DOHH2 (cell line): ENCODE measurements around the gene TBC1D16.

Source experiments
- H3F3A ChIP-seq: fragments of 200-600 bp; sonication (generic), shearing (Covaris generic); 2 replicates; pipeline ENCODE4 v1.6.0; 2016; ENCODE audit warnings: antibody characterized with exemption, mild to moderate bottlenecking; ENCODE audit not compliant: control insufficient read depth, insufficient read depth
- H3K27ac ChIP-seq: fragments of 200-600 bp; sonication (generic); 2 replicates; pipeline ENCODE4 v1.5.1; 2014; ENCODE audit warnings: low read depth, mild to moderate bottlenecking, low read length, moderate library complexity
- H3K27me3 ChIP-seq: fragments of 200-600 bp; sonication (generic); 2 replicates; pipeline ENCODE4 v1.6.1; 2014; ENCODE audit warnings: mild to moderate bottlenecking, low read length, mixed read lengths; ENCODE audit not compliant: control insufficient read depth
- H3K36me3 ChIP-seq: fragments of 200-600 bp; sonication (generic); 2 replicates; pipeline ENCODE4 v1.6.1; 2014; ENCODE audit warnings: mild to moderate bottlenecking, low read length, moderate library complexity, mixed read lengths; ENCODE audit not compliant: control insufficient read depth
- H3K4me1 ChIP-seq: fragments of 200-600 bp; sonication (generic); 2 replicates; pipeline ENCODE4 v1.6.1; 2014; ENCODE audit warnings: mild to moderate bottlenecking, low read length, mixed read lengths; ENCODE audit not compliant: control insufficient read depth
- H3K4me2 ChIP-seq: fragments of 200-600 bp; sonication (generic); 2 replicates; pipeline ENCODE4 v1.6.0; 2014; ENCODE audit warnings: mild to moderate bottlenecking, low read length, moderate library complexity
- H3K4me3 ChIP-seq: fragments of 200-600 bp; sonication (generic); 2 replicates; pipeline ENCODE4 v1.5.1; 2014; ENCODE audit warnings: mild to moderate bottlenecking, low read length, mixed read lengths
- H3K79me2 ChIP-seq: fragments of 200-600 bp; sonication (generic); 2 replicates; pipeline ENCODE4 v1.6.1; 2014; ENCODE audit warnings: mild to moderate bottlenecking, low read length, mixed read lengths; ENCODE audit not compliant: control insufficient read depth
- H3K9me2 ChIP-seq: fragments of 200-600 bp; sonication (generic); replicated peaks from 2 replicates; pipeline ENCODE4 v1.6.1; 2014; ENCODE audit warnings: mild to moderate bottlenecking, low read length, mixed read lengths; ENCODE audit not compliant: control insufficient read depth
- H3K9me3 ChIP-seq: fragments of 200-600 bp; sonication (generic); 2 replicates; pipeline ENCODE4 v1.6.1; 2014; ENCODE audit warnings: antibody characterized with exemption, low read length, mixed read lengths; ENCODE audit not compliant: control insufficient read depth, insufficient read depth
- H4K20me1 ChIP-seq: fragments of 200-600 bp; sonication (generic); 2 replicates; pipeline ENCODE4 v1.6.0; 2014; ENCODE audit warnings: low read depth, mild to moderate bottlenecking, antibody characterized with exemption, low read length, moderate library complexity; ENCODE audit not compliant: control insufficient read depth, insufficient read depth
- CTCF ChIP-seq: fragments of 200-600 bp; sonication (generic); IDR thresholded peaks from one replicate; pipeline ENCODE4 v1.5.1; 2014; ENCODE audit warnings: antibody characterized with exemption, mild to moderate bottlenecking, low read depth, low read length; ENCODE audit not compliant: poor library complexity, severe bottlenecking
- EZH2phosphoT487 ChIP-seq: fragments of 200-600 bp; sonication (generic); IDR thresholded peaks from 2 replicates; pipeline ENCODE4 v1.6.1; 2017; ENCODE audit warnings: borderline replicate concordance, mild to moderate bottlenecking, antibody characterized with exemption, low read length, moderate library complexity, mixed read lengths

The TBC1D16 gene

DNA sequence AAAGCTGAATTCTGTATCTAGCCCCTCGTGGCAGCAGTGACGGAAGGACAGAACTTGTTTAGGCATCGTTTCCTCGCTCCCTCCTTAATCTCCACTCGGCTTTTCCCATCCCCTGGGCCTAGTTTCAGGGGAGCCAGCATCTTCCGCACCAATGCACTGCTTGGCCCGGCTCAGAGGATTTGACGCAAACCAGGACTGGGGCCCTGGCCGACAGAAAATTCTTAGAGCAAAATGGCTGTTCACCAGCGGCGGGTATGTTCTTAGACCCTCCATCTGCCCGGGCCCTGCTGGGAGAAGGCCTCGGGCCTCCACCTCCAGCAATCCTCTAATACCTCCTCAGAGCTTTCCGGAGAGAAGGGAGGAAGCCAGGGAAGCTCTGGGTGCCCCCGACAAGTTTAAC lies 54.6 kb downstream of the TBC1D16 start:
- no peaks in the 10 kb centered on the region for H3F3A ChIP-seq
- no peaks in the 10 kb centered on the region for H3K4me1 ChIP-seq
- H3K36me3 ChIP-seq, result no peaks in the 10 kb centered on the region
- H3K4me2 ChIP-seq, result no peak overlapping the region
- H4K20me1 ChIP-seq, result no peaks in the 10 kb centered on the region
- H3K9me2 ChIP-seq, result no peaks in the 10 kb centered on the region
- TF ChIP-seq CTCF, result no peak
- no peak for TF ChIP-seq EZH2phosphoT487
- H3K4me3 ChIP-seq, result no peak overlapping the region
- H3K27me3 ChIP-seq, result no peaks in the 10 kb centered on the region
- H3K79me2 ChIP-seq, result no peaks in the 10 kb centered on the region
- H3K27ac ChIP-seq, result no peak overlapping the region
- no peaks in the 10 kb centered on the region for H3K9me3 ChIP-seq

DNA sequence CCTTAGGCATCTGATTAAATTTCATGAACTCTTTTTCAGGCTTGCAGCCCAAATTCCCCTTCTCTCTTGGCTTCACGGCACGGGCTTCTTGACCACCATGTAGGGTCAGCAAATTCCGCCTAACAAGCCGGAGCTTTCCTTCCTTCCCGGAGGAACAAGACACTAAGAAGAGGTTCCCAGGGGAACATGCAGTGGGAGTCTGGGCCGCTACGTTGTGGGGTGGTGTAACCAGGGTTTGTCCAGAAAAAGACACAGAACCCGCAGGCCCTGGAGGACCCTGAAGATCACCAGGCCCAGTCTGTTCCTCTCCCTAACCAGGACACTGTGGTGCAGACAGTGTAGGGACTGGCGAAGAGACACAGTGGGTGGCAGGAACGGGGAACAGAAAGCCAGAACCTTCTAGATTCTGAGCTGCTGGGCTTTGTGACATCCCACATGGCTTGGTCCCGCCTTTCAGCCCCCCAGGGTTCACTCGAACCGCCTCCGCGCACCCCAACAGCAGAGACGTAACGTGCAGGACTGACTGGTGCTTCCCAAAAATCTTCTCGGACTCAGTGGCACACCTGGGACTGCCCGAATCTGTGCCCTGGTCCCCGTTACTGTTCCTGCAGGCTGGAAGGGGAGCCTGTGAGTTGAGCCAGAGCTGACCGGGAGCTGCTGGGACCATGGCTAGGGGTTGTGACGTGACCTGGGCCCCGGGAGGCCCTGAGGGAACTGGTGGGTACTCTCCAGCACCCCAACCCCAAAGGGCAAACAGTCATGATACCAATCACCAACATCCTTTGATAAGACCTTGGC lies 55.2 kb downstream of the TBC1D16 start:
- Histone ChIP-seq H3K4me1 (no peaks in the 10 kb centered on the region), H3K9me2 (no peaks in the 10 kb centered on the region), H3F3A (no peaks in the 10 kb centered on the region), H3K4me3 (no peak overlapping the region), H4K20me1 (no peaks in the 10 kb centered on the region), H3K9me3 (no peaks in the 10 kb centered on the region), H3K4me2 (no peak overlapping the region), H3K79me2 (no peaks in the 10 kb centered on the region), H3K36me3 (no peaks in the 10 kb centered on the region), H3K27me3 (no peaks in the 10 kb centered on the region), H3K27ac (no peak overlapping the region)
- TF ChIP-seq EZH2phosphoT487 (no peak), CTCF (no peak)

- no peaks in the 10 kb centered on the region for H3F3A ChIP-seq
- H3K9me2 ChIP-seq, result no peaks in the 10 kb centered on the region
- no peak overlapping the region for H3K4me3 ChIP-seq
- H3K36me3 ChIP-seq, result no peaks in the 10 kb centered on the region
- no peaks in the 10 kb centered on the region for H3K4me1 ChIP-seq
- TF ChIP-seq EZH2phosphoT487 (no peak), CTCF (no peak)
- H3K27me3 ChIP-seq, result no peaks in the 10 kb centered on the region
- H3K9me3 ChIP-seq, result no peaks in the 10 kb centered on the region
- no peak overlapping the region for H3K4me2 ChIP-seq
- H3K27ac ChIP-seq, result no peak overlapping the region
- no peaks in the 10 kb centered on the region for H3K79me2 ChIP-seq
- no peaks in the 10 kb centered on the region for H4K20me1 ChIP-seq
Measured at GRCh38 chr17:79979816-79980215, 55.9 kb downstream of the TBC1D16 start.
